IMR-90 (cell line): ENCODE data around the gene NEURL1.

ENCODE experiments used
- POLR2A ChIP-seq: IDR thresholded peaks from 2 replicates; pipeline ENCODE4 v1.6.1; 2012; ENCODE audit warnings: mild to moderate bottlenecking, low read depth, low read length
- SMC3 ChIP-seq: fragments of 150-350 bp; IDR thresholded peaks from 2 replicates; pipeline ENCODE4 v1.6.1; 2016; ENCODE audit warnings: low read depth, mild to moderate bottlenecking, antibody characterized with exemption, low read length, moderate library complexity

DNA sequence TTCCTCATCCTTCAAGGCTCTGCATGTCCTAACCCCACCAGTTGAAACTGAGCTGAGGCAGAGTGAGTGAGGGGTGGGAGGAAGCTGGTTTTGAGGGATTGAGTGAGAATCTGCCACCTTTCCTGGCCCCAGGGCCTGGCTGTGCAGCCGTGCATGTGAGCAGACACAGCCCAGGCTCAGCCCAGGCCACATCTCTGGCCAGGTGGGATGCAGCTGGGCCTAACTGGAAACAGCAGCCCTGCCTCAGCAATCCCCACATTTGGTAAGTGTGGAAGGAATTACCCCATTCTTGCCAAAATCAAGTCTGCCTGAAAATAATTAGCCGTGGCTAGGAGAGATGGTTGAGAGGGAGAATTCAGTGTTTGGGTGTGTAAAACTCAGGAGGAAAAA, 116.6 kb downstream of the NEURL1 start:
- no peak for TF ChIP-seq SMC3
- no peak for TF ChIP-seq POLR2A
